HCT116 (cell line): Measurements from ENCODE around the gene DZIP1L. TPM values are rescaled to one million over a fixed set of nuclear protein-coding genes. Genes with fewer than 3 reads are reported as not detected.
A peak's percentile ranks its signal among the peaks of the same experiment; 100 is the strongest.

Experiments
- ATAC-seq: fragments of 200-7000 bp; cut with Tn5 transposase; 2 replicates; pipeline ENCODE4 v1.9.1; 2020; ENCODE audit warnings: mild to moderate bottlenecking, moderate library complexity
- BruUV-seq: library from RNA; stranded (reverse); fragments of 400-500 nt; replicated peaks from 2 replicates; lab custom pipeline; 2021; lab: Mats Ljungman, UMichigan
- CTCF ChIA-PET: fragments of 300-600 bp; sonication (Branson Sonifier 250); formaldehyde crosslinking; loops from one replicate; lab custom pipeline; 2021; ENCODE audit warnings: antibody characterized with exemption; lab: Charles Lee
- POLR2A ChIA-PET: fragments of 300-600, 350-600 bp; sonication (Branson Sonifier 250); formaldehyde crosslinking; loops from one replicate; lab custom pipeline; 2021; ENCODE audit warnings: antibody characterized with exemption; lab: Charles Lee
- RAD21 ChIA-PET, 2 experiments: fragments of 300-600 bp; sonication (Branson Sonifier 250); formaldehyde crosslinking; loops; one replicate each; lab custom pipeline; 2023; ENCODE audit warnings: low total read pairs in 2 of 2; ENCODE audit not compliant: uncharacterized antibody in 2 of 2, unreplicated experiment in 2 of 2, low non-redundant PET in 1 of 2; lab: Charles Lee
- DNase-seq: peaks from one replicate; pipeline ENCODE4 v3.0.0-alpha.2; 2010; ENCODE audit warnings: low read depth, low spot score
- H2AFZ ChIP-seq: fragments of 200-600 bp; shearing (Covaris generic), sonication (generic); 2 replicates; pipeline ENCODE4 v1.6.1; 2017; ENCODE audit warnings: low read depth, mixed run types, mixed read lengths, antibody characterized with exemption, low read length; ENCODE audit not compliant: poor library complexity, severe bottlenecking
- H3K27ac ChIP-seq: 2 replicates; pipeline ENCODE4 v1.5.1; 2012; ENCODE audit warnings: low read depth, low read length
- H3K27me3 ChIP-seq: fragments of 200-600 bp; sonication (generic); 2 replicates; pipeline ENCODE4 v1.6.1; 2016; ENCODE audit warnings: mixed run types, low read length, mixed read lengths; ENCODE audit not compliant: insufficient read depth
- H3K36me3 ChIP-seq, 2 experiments: fragments of 200-500 bp in 1 of 2; fragments of 200-600 bp in 1 of 2; sonication (Bioruptor generic) in 1 of 2; sonication (generic) in 1 of 2; 2 replicates each; pipeline versions ENCODE4 v1.5.1 to v1.6.1; 2014 to 2016; ENCODE audit warnings: low read length in 2 of 2, inconsistent platforms in 1 of 2, mixed read lengths in 1 of 2, mixed run types in 1 of 2; ENCODE audit not compliant: insufficient read depth in 2 of 2, control insufficient read depth in 1 of 2
- H3K4me1 ChIP-seq, 2 experiments: fragments of 200-600 bp in 1 of 2; sonication (generic) in 1 of 2; 2 replicates each; pipeline versions ENCODE4 v1.5.1 to v1.6.1; 2012 to 2017; ENCODE audit warnings: low read length in 2 of 2, inconsistent platforms in 1 of 2, mild to moderate bottlenecking in 1 of 2, mixed read lengths in 1 of 2, mixed run types in 1 of 2, moderate library complexity in 1 of 2; ENCODE audit not compliant: insufficient read depth in 2 of 2, control insufficient read depth in 1 of 2
- H3K4me2 ChIP-seq: fragments of 200-600 bp; sonication (generic); 2 replicates; pipeline ENCODE4 v1.6.1; 2017; ENCODE audit warnings: mixed run types, low read length, mixed read lengths
- H3K4me3 ChIP-seq, 2 experiments: fragments of 200-600 bp in 1 of 2; sonication (generic) in 1 of 2; replicated peaks in 1 of 2; 2 replicates each; pipeline ENCODE4 v1.5.1; 2011 to 2016; ENCODE audit warnings: low read length in 2 of 2, control low read depth in 1 of 2, low read depth in 1 of 2, mild to moderate bottlenecking in 1 of 2, mixed read lengths in 1 of 2, mixed run types in 1 of 2
- H3K79me2 ChIP-seq: fragments of 200-600 bp; sonication (generic); 2 replicates; pipeline ENCODE4 v1.6.1; 2017; ENCODE audit warnings: mild to moderate bottlenecking, mixed run types, low read length, moderate library complexity, mixed read lengths; ENCODE audit not compliant: insufficient read depth
- H3K9ac ChIP-seq: fragments of 200-600 bp; sonication (generic); 2 replicates; pipeline ENCODE4 v1.6.1; 2016; ENCODE audit warnings: low read length, mixed read lengths
- H3K9me2 ChIP-seq: fragments of 200-600 bp; sonication (generic), shearing (Covaris generic); 2 replicates; pipeline ENCODE4 v1.6.1; 2017; ENCODE audit warnings: mixed run types, mild to moderate bottlenecking, moderate library complexity; ENCODE audit not compliant: insufficient read depth
- H3K9me3 ChIP-seq, 2 experiments: fragments of 200-500 bp in 1 of 2; fragments of 200-600 bp in 1 of 2; sonication (Bioruptor generic) in 1 of 2; sonication (generic) in 1 of 2; 2 replicates each; pipeline ENCODE4 v1.6.1; 2014 to 2017; ENCODE audit warnings: low read length in 2 of 2, mixed read lengths in 2 of 2, inconsistent platforms in 1 of 2, low read depth in 1 of 2, mild to moderate bottlenecking in 1 of 2, mixed run types in 1 of 2, moderate library complexity in 1 of 2; ENCODE audit not compliant: control insufficient read depth in 1 of 2, insufficient read depth in 1 of 2
- H4K20me1 ChIP-seq: fragments of 200-600 bp; sonication (generic), shearing (Covaris generic); 2 replicates; pipeline ENCODE4 v1.6.1; 2017; ENCODE audit warnings: mixed run types, mild to moderate bottlenecking, moderate library complexity; ENCODE audit not compliant: insufficient read depth
- ATF3 ChIP-seq: IDR thresholded peaks from 2 replicates; pipeline ENCODE4 v1.6.1; 2012
- CBX3 ChIP-seq: IDR thresholded peaks from 2 replicates; pipeline ENCODE4 v1.6.1; 2012; ENCODE audit warnings: low read depth
- CTCF ChIP-seq, 3 experiments: fragments of 200-600 bp in 1 of 3; sonication (generic) in 1 of 3; IDR thresholded peaks in 2 of 3; conservative IDR thresholded peaks in 1 of 3; 2 replicates each; pipeline ENCODE4 v1.5.1; 2012 to 2017; ENCODE audit warnings: low read depth in 2 of 3, low read length in 2 of 3, antibody characterized with exemption in 1 of 3, borderline replicate concordance in 1 of 3, control low read depth in 1 of 3, mild to moderate bottlenecking in 1 of 3, mixed read lengths in 1 of 3, mixed run types in 1 of 3, moderate library complexity in 1 of 3; ENCODE audit not compliant: insufficient read depth in 1 of 3
- EGR1 ChIP-seq: IDR thresholded peaks from 2 replicates; pipeline ENCODE4 v1.6.1; 2012; ENCODE audit warnings: low read depth
- ELF1 ChIP-seq: IDR thresholded peaks from 2 replicates; pipeline ENCODE4 v1.6.1; 2012; ENCODE audit warnings: low read depth, borderline replicate concordance
- EZH2 ChIP-seq: fragments of 200-600 bp; sonication (generic); IDR thresholded peaks from 2 replicates; pipeline ENCODE4 v1.6.1; 2017; ENCODE audit warnings: antibody characterized with exemption, mixed run types
- EZH2phosphoT487 ChIP-seq: fragments of 200-600 bp; IDR thresholded peaks from 2 replicates; pipeline ENCODE4 v1.6.1; 2018; ENCODE audit warnings: antibody characterized with exemption, borderline replicate concordance
- FOSL1 ChIP-seq: IDR thresholded peaks from 2 replicates; pipeline ENCODE4 v1.6.1; 2012; ENCODE audit warnings: low read depth
- JUND ChIP-seq: IDR thresholded peaks from 2 replicates; pipeline ENCODE4 v1.6.1; 2012
- MAX ChIP-seq: IDR thresholded peaks from 2 replicates; pipeline ENCODE4 v1.6.1; 2012
- POLR2A ChIP-seq: IDR thresholded peaks from 2 replicates; pipeline ENCODE4 v1.7.0; 2011; ENCODE audit warnings: borderline replicate concordance; ENCODE audit not compliant: insufficient read depth, insufficient read length; ENCODE audit errors: extremely low read depth
- RAD21 ChIP-seq: IDR thresholded peaks from 2 replicates; pipeline ENCODE4 v1.6.1; 2012; ENCODE audit warnings: low read depth, mild to moderate bottlenecking
- REST ChIP-seq: IDR thresholded peaks from 2 replicates; pipeline ENCODE4 v1.6.1; 2012; ENCODE audit warnings: low read depth
- SIN3A ChIP-seq: IDR thresholded peaks from 2 replicates; pipeline ENCODE4 v1.6.1; 2012; ENCODE audit warnings: low read depth
- SP1 ChIP-seq: IDR thresholded peaks from 2 replicates; pipeline ENCODE4 v1.6.1; 2012; ENCODE audit warnings: low read depth
- SRF ChIP-seq: IDR thresholded peaks from 2 replicates; pipeline ENCODE4 v1.6.1; 2012; ENCODE audit warnings: low read depth
- YY1 ChIP-seq: IDR thresholded peaks from 2 replicates; pipeline ENCODE4 v1.6.1; 2011; ENCODE audit warnings: low read length, low read depth, moderate library complexity, mild to moderate bottlenecking; ENCODE audit not compliant: insufficient replicate concordance; ENCODE audit errors: extremely low read depth
- ZBTB33 ChIP-seq: IDR thresholded peaks from 2 replicates; pipeline ENCODE4 v1.6.1; 2011; ENCODE audit warnings: mild to moderate bottlenecking, low read length, moderate library complexity; ENCODE audit not compliant: insufficient replicate concordance; ENCODE audit errors: extremely low read depth
- ZFX ChIP-seq: fragments of 450-650 bp; IDR thresholded peaks from 2 replicates; pipeline ENCODE4 v1.6.1; 2017
- intact Hi-C: fragments of 100-400 bp; cut with micrococcal nuclease; formaldehyde crosslinking; loops from 2 replicates; pipeline ENCODE4 v1.10.0; 2022
- total RNA-seq: library from RNA; stranded (reverse); gene quantifications from one replicate; pipeline ENCODE4 v1.2.1, GENCODE V29; 2021; ENCODE audit not compliant: unreplicated experiment

The DZIP1L gene
- total RNA-seq, 1 experiment from 2014 or later, result 9.6 TPM

GRCh38 chr3:138082085-138082991 is 33.1 kb downstream of the DZIP1L start:
- Histone ChIP-seq H3K27ac (no peak overlapping the region), H3K9me3 (no peaks in the 10 kb centered on the region), H3K36me3 (peaks cover 6 to 8% of the 10 kb centered on the region in 2 experiments; a peak in 1 of 4 replicates), H3K4me2 (peak overlapping the region; percentile 45), H3K9me2 (no peaks in the 10 kb centered on the region), H3K27me3 (no peaks in the 10 kb centered on the region), H3K4me3 (no peak overlapping the region), H3K9ac (no peak overlapping the region), H3K4me1 (peaks cover 27 to 48% of the 10 kb centered on the region in 2 experiments), H4K20me1 (no peaks in the 10 kb centered on the region), H2AFZ (no peak overlapping the region), H3K79me2 (no peaks in the 10 kb centered on the region)
- peak; percentile 42 for DNase-seq
- ATAC-seq, result peak; percentile 79
- ChIA-PET RAD21 (no interaction called here), CTCF (interaction anchor here (1.2 to 1.6 kb wide), 2 partner anchors 13 to 19 kb away, joined by 3 read pairs; no protein-coding TSS in a partner anchor), POLR2A (interaction anchor here (1.0 kb wide), 1 partner anchor 33 kb away, joined by 3 read pairs; the partner anchor contains the start of gene DZIP1L)
- BruUV-seq, result no TSS peak
- intact Hi-C loops, result no loop called here
- peak; percentile 63 for TF ChIP-seq JUND
- TF ChIP-seq ZBTB33, result no peak
- 0 out of 2 replicates have a peak, but pooled peaks have one; percentile 39 for TF ChIP-seq SP1
- TF ChIP-seq POLR2A, result no peak
- no peak for TF ChIP-seq ELF1
- no peak for TF ChIP-seq REST
- TF ChIP-seq ATF3, result no peak
- no peak for TF ChIP-seq SRF
- TF ChIP-seq EGR1, result no peak
- TF ChIP-seq YY1, result no peak
- TF ChIP-seq SIN3A, result peak; percentile 35; the same call in 1 of the 2 replicates
- no peak for TF ChIP-seq EZH2phosphoT487
- TF ChIP-seq CTCF (IDR thresholded peaks at IDR 0.05 in 2 of 3, conservative IDR thresholded peaks at IDR 0.05 in 1 of 3; ENCODE audit: borderline replicate concordance in 1 of 3, insufficient read depth in 1 of 3, low read depth in 2 of 3, low read length in 2 of 3), result no peak
- TF ChIP-seq ZFX, result no peak
- TF ChIP-seq EZH2, result no peak
- peak; percentile 66; the same call in 1 of the 2 replicates for TF ChIP-seq CBX3
- peak; percentile 80 for TF ChIP-seq MAX
- TF ChIP-seq FOSL1, result peak; percentile 72
- TF ChIP-seq RAD21, result no peak
